Mesenchymal stem cell (in vitro differentiated cells and primary cell): ENCODE results near the gene MNAT1.

Experiments
- DNase-seq: peaks from one replicate; pipeline ENCODE4 v3.0.0-alpha.2; 2013
- H2AFZ ChIP-seq: one replicate; pipeline ENCODE4 v1.6.1; 2013; ENCODE audit warnings: low read depth, mild to moderate bottlenecking, control low read depth, inconsistent platforms, low read length, moderate library complexity
- H2AK5ac ChIP-seq: 2 replicates; pipeline ENCODE4 v1.6.1; 2013; ENCODE audit warnings: low read length, moderate library complexity, mild to moderate bottlenecking, inconsistent platforms; ENCODE audit not compliant: severe bottlenecking
- H2BK120ac ChIP-seq: one replicate; pipeline ENCODE4 v1.6.1; 2013; ENCODE audit warnings: low read depth, mild to moderate bottlenecking, inconsistent platforms, low read length, moderate library complexity
- H2BK12ac ChIP-seq, 2 experiments: one replicate each; pipeline ENCODE4 v1.6.1; 2013; ENCODE audit warnings: inconsistent platforms in 2 of 2, low read length in 2 of 2, mild to moderate bottlenecking in 2 of 2, moderate library complexity in 2 of 2, control low read depth in 1 of 2
- H2BK15ac ChIP-seq: one replicate; pipeline ENCODE4 v1.6.1; 2013; ENCODE audit warnings: mild to moderate bottlenecking, low read depth, inconsistent platforms; ENCODE audit not compliant: poor library complexity, severe bottlenecking
- H2BK5ac ChIP-seq: 2 replicates; pipeline ENCODE4 v1.6.1; 2013; ENCODE audit warnings: low read depth, mild to moderate bottlenecking, low read length, control low read depth, inconsistent platforms; ENCODE audit not compliant: poor library complexity, severe bottlenecking
- H3K14ac ChIP-seq, 2 experiments: one replicate each; pipeline ENCODE4 v1.6.1; 2013; ENCODE audit warnings: inconsistent platforms in 2 of 2, low read length in 2 of 2, control low read depth in 1 of 2, mild to moderate bottlenecking in 1 of 2, moderate library complexity in 1 of 2
- H3K18ac ChIP-seq, 2 experiments: one replicate each; pipeline ENCODE4 v1.6.1; 2013; ENCODE audit warnings: inconsistent platforms in 2 of 2, low read length in 2 of 2, control low read depth in 1 of 2, low read depth in 1 of 2, mild to moderate bottlenecking in 1 of 2
- H3K23ac ChIP-seq, 2 experiments: one replicate each; pipeline ENCODE4 v1.6.1; 2013; ENCODE audit warnings: inconsistent platforms in 2 of 2, low read length in 2 of 2, mild to moderate bottlenecking in 2 of 2, moderate library complexity in 2 of 2, control low read depth in 1 of 2
- H3K27ac ChIP-seq: 2 replicates; pipeline ENCODE4 v1.5.1; 2013; ENCODE audit warnings: mild to moderate bottlenecking, moderate library complexity, low read length, control low read depth, inconsistent platforms; ENCODE audit not compliant: poor library complexity, severe bottlenecking
- H3K27me3 ChIP-seq, 2 experiments: 2 replicates each; pipeline versions ENCODE4 v1.6.1 to v1.7.0; 2013; ENCODE audit warnings: low read length in 2 of 2, mild to moderate bottlenecking in 2 of 2, moderate library complexity in 2 of 2, control low read depth in 1 of 2, inconsistent platforms in 1 of 2; ENCODE audit not compliant: control insufficient read depth in 1 of 2, insufficient read depth in 1 of 2
- H3K36me3 ChIP-seq, 2 experiments: 2 replicates each; pipeline versions ENCODE4 v1.6.1 to v1.7.0; 2013; ENCODE audit warnings: low read length in 2 of 2, control low read depth in 1 of 2, inconsistent platforms in 1 of 2, low read depth in 1 of 2, mild to moderate bottlenecking in 1 of 2; ENCODE audit not compliant: insufficient read depth in 2 of 2, control insufficient read depth in 1 of 2
- H3K4ac ChIP-seq, 2 experiments: one replicate each; pipeline ENCODE4 v1.6.1; 2013; ENCODE audit warnings: inconsistent platforms in 2 of 2, low read length in 2 of 2, mild to moderate bottlenecking in 2 of 2, moderate library complexity in 2 of 2, control low read depth in 1 of 2, low read depth in 1 of 2
- H3K4me1 ChIP-seq: 2 replicates; pipeline ENCODE4 v1.6.1; 2013; ENCODE audit warnings: low read depth, low read length, control low read depth; ENCODE audit not compliant: control insufficient read depth, insufficient read depth
- H3K4me2 ChIP-seq: 2 replicates; pipeline ENCODE4 v1.6.1; 2013; ENCODE audit warnings: low read length, mild to moderate bottlenecking, inconsistent platforms; ENCODE audit not compliant: poor library complexity, severe bottlenecking
- H3K4me3 ChIP-seq, 2 experiments: 2 replicates each; pipeline versions ENCODE4 v1.5.1 to v1.7.0; 2013; ENCODE audit warnings: low read length in 2 of 2, mild to moderate bottlenecking in 2 of 2, control low read depth in 1 of 2, low read depth in 1 of 2; ENCODE audit not compliant: insufficient read depth in 1 of 2
- H3K79me1 ChIP-seq: replicated peaks from 2 replicates; pipeline ENCODE4 v1.6.1; 2013; ENCODE audit warnings: mild to moderate bottlenecking, control low read depth, low read length, inconsistent platforms; ENCODE audit not compliant: poor library complexity, severe bottlenecking
- H3K9ac ChIP-seq: 2 replicates; pipeline ENCODE4 v1.7.0; 2013; ENCODE audit warnings: mild to moderate bottlenecking, low read length, moderate library complexity
- H3K9me3 ChIP-seq: 2 replicates; pipeline ENCODE4 v1.7.0; 2013; ENCODE audit warnings: mild to moderate bottlenecking, low read length; ENCODE audit not compliant: control insufficient read depth
- H4K8ac ChIP-seq: one replicate; pipeline ENCODE4 v1.6.1; 2013; ENCODE audit warnings: inconsistent platforms, mild to moderate bottlenecking, low read length, moderate library complexity
- H4K91ac ChIP-seq: one replicate; pipeline ENCODE4 v1.6.1; 2013; ENCODE audit warnings: mild to moderate bottlenecking, low read length, inconsistent platforms
- WGBS: methylation state at CpG from one replicate; pipeline ENCODE4 v1.1.7; 2013; ENCODE audit warnings: mixed read lengths; 5-methylcytosine and 5-hydroxymethylcytosine counted together

The MNAT1 gene

DNA sequence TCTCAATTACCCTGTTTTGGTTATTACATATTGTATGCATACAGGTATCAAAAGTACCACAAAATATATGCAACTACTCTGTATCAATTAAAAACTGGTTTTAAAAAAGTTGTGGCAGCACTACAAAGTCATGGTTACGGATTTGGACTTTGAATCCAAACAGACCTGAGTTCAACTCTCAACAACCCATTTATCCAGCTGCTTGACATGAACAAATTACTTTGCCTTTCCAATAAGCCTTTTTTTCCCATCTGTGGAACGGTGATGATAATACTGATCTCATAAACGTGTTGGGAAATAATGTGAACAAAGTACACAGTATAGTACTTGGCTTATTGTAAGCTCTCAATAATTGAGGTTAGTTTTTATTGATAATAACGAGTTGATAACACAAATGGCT, 85.0 kb downstream of the MNAT1 start:
- Histone ChIP-seq H3K18ac (no peak overlapping the region), H3K27me3 (no peaks in the 10 kb centered on the region), H2BK12ac (no peak overlapping the region), H3K27ac (no peak overlapping the region), H3K4me2 (no peak overlapping the region), H3K23ac (no peak overlapping the region), H3K9me3 (no peaks in the 10 kb centered on the region), H3K36me3 (peaks cover 0 to 12% of the 10 kb centered on the region in 2 experiments), H4K91ac (no peak overlapping the region), H3K4ac (no peak overlapping the region), H3K9ac (no peak overlapping the region), H3K14ac (no peak overlapping the region), H3K4me3 (no peak overlapping the region), H3K4me1 (no peaks in the 10 kb centered on the region), H3K79me1 (peaks cover 3% of the 10 kb centered on the region), H2BK120ac (no peak overlapping the region), H4K8ac (no peak overlapping the region), H2AFZ (no peak overlapping the region), H2AK5ac (no peak overlapping the region), H2BK5ac (no peak overlapping the region), H2BK15ac (no peak overlapping the region)
- no peak for DNase-seq
- 93% methylated on average over 3 of the region's 4 CpGs for WGBS

- no peak overlapping the region for H2AK5ac ChIP-seq
- no peak overlapping the region for H3K9ac ChIP-seq
- no peak overlapping the region for H2BK15ac ChIP-seq
- H3K4me2 ChIP-seq = no peak overlapping the region
- WGBS = 94% methylated on average over 5 of the region's 5 CpGs
- no peak overlapping the region for H3K27ac ChIP-seq
- no peak overlapping the region for H3K18ac ChIP-seq
- H3K4me1 ChIP-seq = no peaks in the 10 kb centered on the region
- H3K23ac ChIP-seq = no peak overlapping the region
- H4K8ac ChIP-seq = no peak overlapping the region
- no peak overlapping the region for H3K14ac ChIP-seq
- no peaks in the 10 kb centered on the region for H3K27me3 ChIP-seq
- no peak overlapping the region for H3K4ac ChIP-seq
- H3K36me3 ChIP-seq = peaks cover 30% of the 10 kb centered on the region in 2 experiments
- H2BK120ac ChIP-seq = no peak overlapping the region
- no peak overlapping the region for H2AFZ ChIP-seq
- H3K4me3 ChIP-seq = no peak overlapping the region
- no peak for DNase-seq
- H3K79me1 ChIP-seq = peaks cover 9% of the 10 kb centered on the region
- no peak overlapping the region for H2BK12ac ChIP-seq
- no peak overlapping the region for H4K91ac ChIP-seq
- H2BK5ac ChIP-seq = no peak overlapping the region
- H3K9me3 ChIP-seq = peaks cover 8% of the 10 kb centered on the region
Measured at GRCh38 chr14:60838601-60839000, 104.0 kb downstream of the MNAT1 start.

DNA sequence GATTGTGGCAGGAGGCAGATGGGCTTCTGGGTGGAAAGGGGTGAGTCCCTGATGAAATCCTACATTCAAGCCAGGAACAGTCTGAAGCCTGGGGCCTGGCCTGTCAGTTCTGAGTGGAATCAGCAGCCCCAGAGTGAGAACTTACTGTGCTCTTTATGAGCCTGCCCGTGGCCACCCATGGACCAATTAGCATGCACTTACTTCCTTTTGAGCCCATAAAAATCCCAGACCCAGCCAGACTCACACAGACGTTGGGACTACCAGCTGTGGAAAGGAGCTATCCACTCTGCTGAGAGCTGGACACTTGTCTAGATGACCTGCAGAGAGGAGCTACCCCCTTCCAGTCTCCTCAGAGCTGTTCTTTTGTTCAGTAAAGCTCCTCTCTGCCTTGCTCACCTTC, 104.5 kb downstream of the MNAT1 start:
- no peak overlapping the region for H2AFZ ChIP-seq
- H2BK15ac ChIP-seq = no peak overlapping the region
- H3K36me3 ChIP-seq = peaks cover 30% of the 10 kb centered on the region in 2 experiments
- no peak overlapping the region for H3K18ac ChIP-seq
- no peak overlapping the region for H3K9ac ChIP-seq
- peaks cover 9% of the 10 kb centered on the region for H3K79me1 ChIP-seq
- no peaks in the 10 kb centered on the region for H3K27me3 ChIP-seq
- H2BK12ac ChIP-seq = no peak overlapping the region
- H3K4ac ChIP-seq = no peak overlapping the region
- H3K23ac ChIP-seq = no peak overlapping the region
- H3K9me3 ChIP-seq = peaks cover 8% of the 10 kb centered on the region
- no peaks in the 10 kb centered on the region for H3K4me1 ChIP-seq
- no peak overlapping the region for H2AK5ac ChIP-seq
- H3K27ac ChIP-seq = no peak overlapping the region
- no peak overlapping the region for H3K4me3 ChIP-seq
- H4K91ac ChIP-seq = no peak overlapping the region
- no peak overlapping the region for H3K4me2 ChIP-seq
- no peak for DNase-seq
- H4K8ac ChIP-seq = no peak overlapping the region
- no peak overlapping the region for H2BK120ac ChIP-seq
- H3K14ac ChIP-seq = no peak overlapping the region
- WGBS = 13% methylated on average over 2 of the region's 2 CpGs
- no peak overlapping the region for H2BK5ac ChIP-seq

- Histone ChIP-seq H3K4me1 (no peaks in the 10 kb centered on the region), H3K9me3 (peaks cover 8% of the 10 kb centered on the region), H3K27me3 (no peaks in the 10 kb centered on the region), H3K18ac (no peak overlapping the region), H3K36me3 (peaks cover 30% of the 10 kb centered on the region in 2 experiments), H4K8ac (no peak overlapping the region), H2AK5ac (no peak overlapping the region), H2BK15ac (no peak overlapping the region), H3K4me3 (no peak overlapping the region), H2AFZ (no peak overlapping the region), H2BK12ac (no peak overlapping the region), H3K9ac (no peak overlapping the region), H4K91ac (no peak overlapping the region), H2BK5ac (no peak overlapping the region), H2BK120ac (no peak overlapping the region), H3K14ac (no peak overlapping the region), H3K4ac (no peak overlapping the region), H3K4me2 (no peak overlapping the region), H3K23ac (no peak overlapping the region), H3K79me1 (peaks cover 6% of the 10 kb centered on the region), H3K27ac (no peak overlapping the region)
- DNase-seq = no peak
- 98% methylated on average over 9 of the region's 11 CpGs for WGBS
Measured at GRCh38 chr14:60839657-60840056, 105.1 kb downstream of the MNAT1 start.
